Pancreas (tissue), 10 donors: ENCODE results near the gene TCERG1L. TPM values are rescaled to one million over a fixed set of nuclear protein-coding genes. Genes with fewer than 3 reads are reported as not detected.

Source experiments
- ATAC-seq, 4 donors: fragments of 200-7000 bp; cut with Tn5 transposase; one replicate each; pipeline versions ENCODE4 v1.8.0 to v1.9.1; 2020; ENCODE audit warnings: mild to moderate bottlenecking in 4 of 4, moderate library complexity in 4 of 4
- DNase-seq, 6 donors: peaks; one replicate each; pipeline ENCODE4 v3.0.0-alpha.2; 2020
- FAIRE-seq: peaks from 2 replicates; lab custom pipeline; 2012; peaks lifted over from hg19 to GRCh38; lab: Jason Lieb, UNC
- H3K27ac ChIP-seq, 4 donors: fragments of 200-600 bp; sonication (generic); 1 replicate in 3 of 4; 2 replicates in 1 of 4; pipeline versions ENCODE4 v1.5.0 to v1.8.0; 2020
- H3K27me3 ChIP-seq, 4 donors: fragments of 200-600 bp; one replicate each; pipeline ENCODE4 v1.8.0; 2021
- H3K36me3 ChIP-seq, 3 donors: fragments of 200-600 bp; sonication (generic) in 1 of 3; one replicate each; pipeline versions ENCODE4 v1.5.0 to v1.8.0; 2020 to 2021
- H3K4me1 ChIP-seq, 3 donors: fragments of 200-600 bp; one replicate each; pipeline ENCODE4 v1.8.0; 2021
- H3K4me3 ChIP-seq, 4 donors: fragments of 200-600 bp; sonication (generic) in 2 of 4; one replicate each; pipeline versions ENCODE4 v1.5.0 to v1.8.0; 2020 to 2021
- H3K9me3 ChIP-seq, 4 donors: fragments of 200-600 bp; one replicate each; pipeline ENCODE4 v1.8.0; 2021
- CTCF ChIP-seq, 4 donors: fragments of 200-600 bp; sonication (generic) in 3 of 4; IDR thresholded peaks; one replicate each; pipeline versions ENCODE4 v1.5.0 to v1.8.0; 2021; ENCODE audit warnings: antibody characterized with exemption in 4 of 4
- WGBS, 2 donors: extraction: QIAGEN DNeasy Blood & Tissue Kit; methylation state at CpG; one replicate each; pipeline ENCODE4 v1.1.7; 2013; 5-methylcytosine and 5-hydroxymethylcytosine counted together
- intact Hi-C, 3 donors: fragments of 100-400 bp; cut with DNase I; formaldehyde crosslinking; loops; one replicate each; pipeline versions ENCODE4 v1.11.1 to v1.14.2; 2022
- polyA plus RNA-seq, 2 donors: library from polyadenylated mRNA; stranded (reverse); fragments of 200-250 nt; gene quantifications; one replicate each; pipeline ENCODE4 v1.2.3, GENCODE V29; 2013
- total RNA-seq, 6 donors: library from RNA; stranded (reverse); fragmentation: NEBNext Ultra II Directional in 4 of 6; extraction: Animal tissue kit (Norgen Biotek cat#: 25700) in 4 of 6; gene quantifications; one replicate each; pipeline versions ENCODE4 v1.2.1 to v1.2.4, GENCODE V29; 2021 to 2023
- donor health status: healthy with polysubstance abuse.
- donor health status: DM: no; HTN: no; CAD: no; lungs with moderate emphysema.
- donor health status: DM: no; HTN: no; CAD: no.
- donor health status: control.
- donor health status: control.
- donor health status: Bipolar disorder and iron deficiency.
- donor health status: DM: yes; HTN: yes; CAD: no.
- donor health status: DM: no; HTN: no; CAD: no.
- donor health status: DM: no; HTN: no; CAD: no.
- donor health status: DM: yes; HTN: yes; CAD: no.

TCERG1L gene
- total and polyA plus RNA-seq, 8 donors: 0.09 to 1.9 (median 0.40) TPM

GRCh38 chr10:131202990-131203389, 108.5 kb downstream of the TCERG1L start:
- Histone ChIP-seq H3K36me3 (no peaks in the 10 kb centered on the region), H3K9me3 (no peaks in the 10 kb centered on the region), H3K27me3 (no peaks in the 10 kb centered on the region), H3K27ac (no peak overlapping the region), H3K4me1 (no peaks in the 10 kb centered on the region), H3K4me3 (no peak overlapping the region)
- DNase-seq (peak in 1 of 6 donors; percentile 25), ATAC-seq (no peak), FAIRE-seq (no peak)
- no peak for TF ChIP-seq CTCF (IDR thresholded peaks at IDR 0.05)
- intact Hi-C loops: no loop called here
- 83 to 88% methylated on average over 11 of the region's 11 CpGs for WGBS, 2 donors

GRCh38 chr10:131201741-131202515, 109.6 kb downstream of the TCERG1L start:
- DNase-seq (peak in 2 of 6 donors; percentile 3 to 19), ATAC-seq (no peak), FAIRE-seq (no peak)
- Histone ChIP-seq H3K27ac (no peak overlapping the region), H3K27me3 (no peaks in the 10 kb centered on the region), H3K36me3 (no peaks in the 10 kb centered on the region), H3K9me3 (no peaks in the 10 kb centered on the region), H3K4me1 (no peaks in the 10 kb centered on the region), H3K4me3 (no peak overlapping the region)
- intact Hi-C loops: no loop called here
- no peak for TF ChIP-seq CTCF (IDR thresholded peaks at IDR 0.05)
- 87 to 91% methylated on average over 33 of the region's 33 CpGs for WGBS, 2 donors

- WGBS, 2 donors: 81 to 90% methylated on average over 21 of the region's 21 CpGs
- TF ChIP-seq CTCF (IDR thresholded peaks at IDR 0.05): no peak
- H3K36me3 ChIP-seq: no peaks in the 10 kb centered on the region
- no peak overlapping the region for H3K4me3 ChIP-seq
- H3K9me3 ChIP-seq: no peaks in the 10 kb centered on the region
- FAIRE-seq (no peak), DNase-seq (peak in 2 of 6 donors; percentile 2 to 23), ATAC-seq (no peak)
- no peaks in the 10 kb centered on the region for H3K4me1 ChIP-seq
- intact Hi-C loops: no loop called here
- no peak overlapping the region for H3K27ac ChIP-seq
- H3K27me3 ChIP-seq: no peaks in the 10 kb centered on the region
Measured at GRCh38 chr10:131200856-131201470, 110.6 kb downstream of the TCERG1L start.

GRCh38 chr10:131199646-131200045, 111.9 kb downstream of the TCERG1L start:
- no peaks in the 10 kb centered on the region for H3K9me3 ChIP-seq
- no peaks in the 10 kb centered on the region for H3K36me3 ChIP-seq
- TF ChIP-seq CTCF (IDR thresholded peaks at IDR 0.05): no peak
- H3K4me3 ChIP-seq: no peak overlapping the region
- DNase-seq (peak in 1 of 6 donors; percentile 16), FAIRE-seq (no peak), ATAC-seq (no peak)
- 62 to 70% methylated on average over 6 of the region's 6 CpGs for WGBS, 2 donors
- no peak overlapping the region for H3K27ac ChIP-seq
- intact Hi-C loops: no loop called here
- H3K4me1 ChIP-seq: no peaks in the 10 kb centered on the region
- no peaks in the 10 kb centered on the region for H3K27me3 ChIP-seq

- Histone ChIP-seq H3K36me3 (no peaks in the 10 kb centered on the region), H3K4me3 (no peak overlapping the region), H3K27me3 (no peaks in the 10 kb centered on the region), H3K27ac (no peak overlapping the region), H3K4me1 (no peaks in the 10 kb centered on the region), H3K9me3 (no peaks in the 10 kb centered on the region)
- WGBS, 2 donors: 55 to 56% methylated on average over 7 of the region's 7 CpGs
- no peak for FAIRE-seq
- intact Hi-C loops: no loop called here
- DNase-seq: peak in 2 of 6 donors; percentile 5 to 35
- ATAC-seq: no peak
- no peak for TF ChIP-seq CTCF (IDR thresholded peaks at IDR 0.05)
Measured at GRCh38 chr10:131198843-131199242, 112.7 kb downstream of the TCERG1L start.
